HG03025 (cell line): ENCODE data around the gene DEFB108B.
"Not testable (repeated sequence)": the region's sequence is repeated elsewhere in the genome, so short reads cannot be mapped to it uniquely, and the experiment has no call there.

ENCODE experiments used
- ATAC-seq: cut with Tn5 transposase; IDR thresholded peaks from one replicate; pipeline ENCODE4 v1.9.1; 2021; ENCODE audit warnings: mild to moderate bottlenecking, moderate library complexity; ENCODE audit not compliant: unreplicated experiment, low FRiP score

Gene DEFB108B

GRCh38 chr11:71813481-71814355 lies 19.3 kb upstream of the DEFB108B start:
- not testable (repeated sequence) for ATAC-seq

- ATAC-seq, result not testable (repeated sequence)
These were observed 11.5 kb upstream of the DEFB108B start for GRCh38 chr11:71821539-71821938.

- not testable (repeated sequence) for ATAC-seq
These were observed 3.8 kb upstream of the DEFB108B start for GRCh38 chr11:71829247-71829646.

GRCh38 chr11:71829686-71830085 lies 3.3 kb upstream of the DEFB108B start:
- ATAC-seq, result not testable (repeated sequence)

- ATAC-seq, result not testable (repeated sequence)
These were observed 9.7 kb downstream of the DEFB108B start for GRCh38 chr11:71842720-71843119.

GRCh38 chr11:71843355-71843754 lies 10.4 kb downstream of the DEFB108B start:
- ATAC-seq, result not testable (repeated sequence)

- no peak for ATAC-seq
These were observed 10.9 kb downstream of the DEFB108B start for GRCh38 chr11:71843858-71844257.

- ATAC-seq, result not testable (repeated sequence)
These were observed 20.9 kb downstream of the DEFB108B start for GRCh38 chr11:71853895-71854294.

- not testable (repeated sequence) for ATAC-seq
These were observed 22.9 kb downstream of the DEFB108B start for GRCh38 chr11:71855880-71856279.

- ATAC-seq, result not testable (repeated sequence)
These were observed 27.8 kb downstream of the DEFB108B start for GRCh38 chr11:71860835-71861234.

GRCh38 chr11:71863978-71864627 lies 31.1 kb downstream of the DEFB108B start:
- ATAC-seq, result not testable (repeated sequence)

- ATAC-seq, result not testable (repeated sequence)
These were observed 34.2 kb downstream of the DEFB108B start for GRCh38 chr11:71867209-71867608.

- not testable (repeated sequence) for ATAC-seq
These were observed 36.9 kb downstream of the DEFB108B start for GRCh38 chr11:71869931-71870330.

- ATAC-seq, result not testable (repeated sequence)
These were observed 37.7 kb downstream of the DEFB108B start for GRCh38 chr11:71870661-71871060.

GRCh38 chr11:71876262-71876661 lies 43.3 kb downstream of the DEFB108B start:
- not testable (repeated sequence) for ATAC-seq

GRCh38 chr11:71878059-71878458 lies 45.1 kb downstream of the DEFB108B start, which contains the start of gene DEFB131B:
DEFB131B (plus strand) TSS chr11:71878453; CDS start chr11:71878453, 0 bp downstream.
- not testable (repeated sequence) for ATAC-seq

GRCh38 chr11:71885806-71886205 lies 52.8 kb downstream of the DEFB108B start:
- ATAC-seq, result not testable (repeated sequence)
